PC-9 (cell line): ENCODE data around the gene MYO15B. TPM values are rescaled to one million over a fixed set of nuclear protein-coding genes. Genes with fewer than 3 reads are reported as not detected.

Source experiments
- BruUV-seq: library from RNA; stranded (reverse); fragments of 400-500 nt; replicated peaks from 2 replicates; lab custom pipeline; 2021; lab: Mats Ljungman, UMichigan
- CTCF ChIA-PET: fragments of 300-600 bp; sonication (Branson Sonifier 250); formaldehyde crosslinking; loops from one replicate; lab custom pipeline; 2022; ENCODE audit warnings: antibody characterized with exemption; lab: Charles Lee
- POLR2A ChIA-PET: fragments of 300-600 bp; sonication (Branson Sonifier 250); formaldehyde crosslinking; loops from one replicate; lab custom pipeline; 2022; ENCODE audit warnings: antibody characterized with exemption; ENCODE audit not compliant: unreplicated experiment; lab: Charles Lee
- DNase-seq, 2 experiments: peaks; one replicate each; pipeline versions ENCODE4 v3.0.0 to v3.0.0-alpha.2; 2015 to 2022; ENCODE audit warnings: mixed read lengths in 1 of 2
- H2AFZ ChIP-seq: fragments of 200-600 bp; sonication (generic); 2 replicates; pipeline ENCODE4 v1.8.1; 2017; ENCODE audit warnings: antibody characterized with exemption
- H3F3A ChIP-seq: fragments of 200-600 bp; sonication (generic); 2 replicates; pipeline ENCODE4 v1.8.1; 2017; ENCODE audit warnings: antibody characterized with exemption, mild to moderate bottlenecking, low read depth; ENCODE audit not compliant: insufficient read depth
- H3K27ac ChIP-seq: fragments of 200-600 bp; sonication (generic); 2 replicates; pipeline ENCODE4 v1.6.1; 2016; ENCODE audit warnings: mixed run types
- H3K27me3 ChIP-seq: fragments of 200-600 bp; sonication (generic); 2 replicates; pipeline ENCODE4 v1.6.1; 2016; ENCODE audit warnings: low read depth, mixed run types; ENCODE audit not compliant: insufficient read depth
- H3K36me3 ChIP-seq: fragments of 200-600 bp; sonication (generic); 2 replicates; pipeline ENCODE4 v1.6.1; 2016; ENCODE audit warnings: low read depth, mixed run types
- H3K4me1 ChIP-seq: fragments of 200-600 bp; sonication (generic); replicated peaks from 2 replicates; pipeline ENCODE4 v1.6.1; 2016; ENCODE audit warnings: mixed run types; ENCODE audit not compliant: insufficient read depth
- H3K4me2 ChIP-seq: fragments of 200-600 bp; sonication (generic); 2 replicates; pipeline ENCODE4 v1.6.1; 2017; ENCODE audit warnings: mixed run types
- H3K4me3 ChIP-seq: fragments of 200-600 bp; sonication (generic); 2 replicates; pipeline ENCODE4 v1.6.1; 2016; ENCODE audit warnings: mixed run types
- H3K79me2 ChIP-seq: fragments of 200-600 bp; sonication (generic); 2 replicates; pipeline ENCODE4 v1.6.1; 2017; ENCODE audit warnings: low read depth, mixed run types
- H3K9me2 ChIP-seq: fragments of 200-600 bp; sonication (generic); 2 replicates; pipeline ENCODE4 v1.8.1; 2017; ENCODE audit warnings: mild to moderate bottlenecking; ENCODE audit not compliant: insufficient read depth
- H3K9me3 ChIP-seq: fragments of 200-600 bp; sonication (generic); 2 replicates; pipeline ENCODE4 v1.8.1; 2016; ENCODE audit warnings: low read depth; ENCODE audit not compliant: insufficient read depth
- H4K20me1 ChIP-seq: fragments of 200-600 bp; sonication (generic); 2 replicates; pipeline ENCODE4 v1.8.1; 2017; ENCODE audit not compliant: insufficient read depth
- EZH2 ChIP-seq: fragments of 200-600 bp; sonication (generic); IDR thresholded peaks from 2 replicates; pipeline ENCODE4 v1.8.0; 2017; ENCODE audit warnings: antibody characterized with exemption, low read depth
- intact Hi-C: fragments of 100-400 bp; cut with micrococcal nuclease; formaldehyde crosslinking; loops from one replicate; pipeline ENCODE4 v1.10.0; 2022; ENCODE audit not compliant: unreplicated experiment
- total RNA-seq: library from RNA; stranded (reverse); gene quantifications from 2 replicates; pipeline ENCODE4 v1.2.3, GENCODE V29; 2021
- TF ChIP-seq, protein P1 (sequence below): fragments of 200-600 bp; sonication (generic); conservative IDR thresholded peaks from 2 replicates; pipeline ENCODE4 v1.6.1; 2017; ENCODE audit warnings: mixed run types, antibody characterized with exemption, mild to moderate bottlenecking, moderate library complexity

Gene MYO15B
- total RNA-seq, 1 experiment from 2014 or later = 53.5 TPM

DNA sequence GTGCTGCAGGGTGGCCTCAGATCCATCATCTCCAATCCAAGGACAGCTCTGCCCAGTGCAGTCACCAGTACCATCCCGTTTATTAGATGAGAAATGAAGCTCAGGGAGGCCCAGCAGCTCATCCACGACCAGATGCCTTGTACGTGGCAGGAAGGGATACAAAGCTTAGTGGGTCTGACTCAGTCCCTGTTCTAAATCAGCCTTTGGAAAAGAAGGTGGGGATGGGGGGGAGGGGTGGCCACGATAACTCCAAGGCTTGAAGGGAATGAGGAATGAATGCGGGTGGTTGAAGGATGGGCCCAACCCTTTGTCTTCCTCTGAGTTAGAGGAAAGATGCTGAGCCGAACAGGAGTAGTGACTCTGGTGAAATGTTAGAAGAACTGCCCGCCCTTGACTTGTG lies 36.3 kb upstream of the MYO15B start:
- Histone ChIP-seq H3K36me3 (no peaks in the 10 kb centered on the region), H3K4me2 (peak overlapping the region; percentile 80; the same call in 1 of the 2 replicates), H3K27ac (peak overlapping the region; percentile 94), H3F3A (peaks cover 45% of the 10 kb centered on the region), H3K9me2 (no peaks in the 10 kb centered on the region), H2AFZ (no peak overlapping the region), H3K27me3 (no peaks in the 10 kb centered on the region), H4K20me1 (no peaks in the 10 kb centered on the region), H3K9me3 (no peaks in the 10 kb centered on the region), H3K79me2 (peaks cover 9% of the 10 kb centered on the region; the same call in 1 of the 2 replicates), H3K4me1 (peaks cover 33% of the 10 kb centered on the region), H3K4me3 (no peak overlapping the region)
- CTCF ChIA-PET = interaction anchor here (0.6 to 0.7 kb wide), 2 partner anchors 57 to 124 kb away, joined by 4 to 20 read pairs; no protein-coding TSS in a partner anchor
- intact Hi-C loops = no loop called here
- TF ChIP-seq, protein P1, sequence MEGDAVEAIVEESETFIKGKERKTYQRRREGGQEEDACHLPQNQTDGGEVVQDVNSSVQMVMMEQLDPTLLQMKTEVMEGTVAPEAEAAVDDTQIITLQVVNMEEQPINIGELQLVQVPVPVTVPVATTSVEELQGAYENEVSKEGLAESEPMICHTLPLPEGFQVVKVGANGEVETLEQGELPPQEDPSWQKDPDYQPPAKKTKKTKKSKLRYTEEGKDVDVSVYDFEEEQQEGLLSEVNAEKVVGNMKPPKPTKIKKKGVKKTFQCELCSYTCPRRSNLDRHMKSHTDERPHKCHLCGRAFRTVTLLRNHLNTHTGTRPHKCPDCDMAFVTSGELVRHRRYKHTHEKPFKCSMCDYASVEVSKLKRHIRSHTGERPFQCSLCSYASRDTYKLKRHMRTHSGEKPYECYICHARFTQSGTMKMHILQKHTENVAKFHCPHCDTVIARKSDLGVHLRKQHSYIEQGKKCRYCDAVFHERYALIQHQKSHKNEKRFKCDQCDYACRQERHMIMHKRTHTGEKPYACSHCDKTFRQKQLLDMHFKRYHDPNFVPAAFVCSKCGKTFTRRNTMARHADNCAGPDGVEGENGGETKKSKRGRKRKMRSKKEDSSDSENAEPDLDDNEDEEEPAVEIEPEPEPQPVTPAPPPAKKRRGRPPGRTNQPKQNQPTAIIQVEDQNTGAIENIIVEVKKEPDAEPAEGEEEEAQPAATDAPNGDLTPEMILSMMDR = no peak
- TF ChIP-seq EZH2 = no peak
- no peak for DNase-seq
- no TSS peak for BruUV-seq
- POLR2A ChIA-PET = no interaction called here

DNA sequence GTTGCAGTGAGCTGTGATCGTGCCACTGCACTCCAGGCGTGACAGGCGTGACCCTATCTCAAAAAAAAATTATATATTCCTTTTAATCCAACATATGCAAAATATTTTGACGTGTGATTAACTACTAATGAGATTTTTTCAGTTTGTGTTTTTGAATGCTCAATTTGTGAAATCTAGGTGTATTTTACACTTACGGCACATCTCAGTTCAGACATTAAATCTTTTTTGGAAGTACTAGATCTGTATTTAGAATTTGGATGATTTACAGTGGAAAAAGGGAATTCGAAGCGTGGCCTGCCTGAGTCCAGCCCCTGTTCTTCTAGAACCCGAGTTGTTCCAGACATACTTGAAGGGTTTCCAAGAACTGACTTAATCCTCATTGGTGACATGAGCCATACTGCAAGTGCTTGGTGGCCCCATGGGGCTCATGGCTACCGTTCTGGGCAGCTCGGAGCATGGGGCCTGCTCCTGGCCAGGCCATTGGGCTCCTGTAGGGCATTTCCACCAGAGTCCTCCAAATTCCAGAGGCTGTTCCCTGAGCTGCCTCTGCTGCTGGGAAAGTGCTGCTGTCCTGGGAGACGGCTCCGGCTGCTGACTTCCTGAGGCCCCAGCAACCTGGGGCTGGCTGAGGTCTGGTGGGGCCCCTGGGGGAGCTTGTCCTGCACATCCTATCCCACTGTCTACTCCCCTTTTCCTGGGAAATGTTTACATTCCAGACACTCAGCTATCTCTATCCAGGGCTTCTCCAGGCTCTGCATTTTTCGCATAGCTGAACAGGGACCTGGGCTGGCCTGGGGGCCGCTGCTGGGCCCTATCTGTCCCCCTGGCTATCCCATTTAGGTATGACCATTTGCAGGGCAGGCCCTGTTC lies 34.9 kb upstream of the MYO15B start:
- no TSS peak for BruUV-seq
- Histone ChIP-seq H3K27me3 (no peaks in the 10 kb centered on the region), H3K27ac (no peak overlapping the region), H3K79me2 (peaks cover 13% of the 10 kb centered on the region; the same call in 1 of the 2 replicates), H3K9me3 (no peaks in the 10 kb centered on the region), H3K36me3 (no peaks in the 10 kb centered on the region), H3K4me1 (peaks cover 45% of the 10 kb centered on the region), H3K4me3 (no peak overlapping the region), H2AFZ (no peak overlapping the region), H4K20me1 (no peaks in the 10 kb centered on the region), H3K9me2 (no peaks in the 10 kb centered on the region), H3F3A (peaks cover 50% of the 10 kb centered on the region), H3K4me2 (no peak overlapping the region)
- no peak for TF ChIP-seq EZH2
- TF ChIP-seq, protein P1 = no peak
- intact Hi-C loops = no loop called here
- ChIA-PET POLR2A (no interaction called here), CTCF (interaction anchor here (0.6 kb wide), 2 partner anchors 27 to 58 kb away, joined by 7 read pairs; partner anchors contain the start of gene LLGL2)
- DNase-seq = no peak

DNA sequence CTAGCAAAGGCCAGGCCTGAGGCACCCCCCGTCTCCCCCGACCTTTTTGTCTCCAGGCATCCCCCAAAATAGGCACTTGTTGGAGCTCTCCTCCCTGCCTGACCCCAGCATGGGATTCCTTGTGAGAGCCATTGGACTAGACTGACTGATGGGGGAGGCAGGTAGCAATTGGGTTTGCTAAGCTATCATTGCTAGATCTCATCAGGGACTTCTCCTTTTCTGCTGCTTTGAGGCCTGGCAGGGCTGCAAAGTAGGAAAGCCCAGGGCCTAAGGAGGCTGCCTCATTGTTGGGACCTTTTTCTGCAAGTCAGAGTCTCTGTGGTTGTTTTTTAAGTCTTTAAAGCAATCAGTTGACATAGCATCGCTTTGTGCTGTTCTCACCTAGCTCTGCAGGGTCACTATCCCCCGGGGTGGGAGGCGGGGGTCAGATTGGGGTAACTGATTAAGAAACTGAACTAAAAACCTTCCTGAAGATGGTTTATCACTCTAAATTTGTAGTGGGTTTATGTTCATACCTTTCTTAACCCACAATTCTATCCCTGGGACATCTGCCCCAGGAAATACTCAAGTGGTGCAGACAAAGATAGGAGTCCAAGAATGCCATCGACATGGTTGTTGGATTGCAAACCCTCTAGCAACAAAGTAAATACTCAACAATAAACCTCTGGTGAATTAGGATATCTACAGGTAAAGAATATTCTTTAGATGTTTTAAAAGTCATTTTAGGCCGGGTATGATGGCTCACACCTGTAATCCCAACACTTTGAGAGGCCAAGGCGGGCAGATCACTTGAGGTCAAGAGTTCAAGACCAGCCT lies 34.1 kb upstream of the MYO15B start:
- no peaks in the 10 kb centered on the region for H3K27me3 ChIP-seq
- H3F3A ChIP-seq = peaks cover 42% of the 10 kb centered on the region
- no peaks in the 10 kb centered on the region for H3K9me2 ChIP-seq
- POLR2A ChIA-PET = no interaction called here
- no TSS peak for BruUV-seq
- H3K4me2 ChIP-seq = no peak overlapping the region
- no peaks in the 10 kb centered on the region for H3K36me3 ChIP-seq
- peaks cover 39% of the 10 kb centered on the region for H3K4me1 ChIP-seq
- no peaks in the 10 kb centered on the region for H4K20me1 ChIP-seq
- CTCF ChIA-PET = interaction anchor here (0.6 kb wide), 2 partner anchors 28 to 58 kb away, joined by 7 read pairs; partner anchors contain the start of gene LLGL2
- H2AFZ ChIP-seq = no peak overlapping the region
- H3K79me2 ChIP-seq = peaks cover 13% of the 10 kb centered on the region; the same call in 1 of the 2 replicates
- H3K9me3 ChIP-seq = no peaks in the 10 kb centered on the region
- H3K4me3 ChIP-seq = no peak overlapping the region
- TF ChIP-seq, protein P1 = no peak
- TF ChIP-seq EZH2 = no peak
- intact Hi-C loops = no loop called here
- no peak overlapping the region for H3K27ac ChIP-seq
- DNase-seq = no peak
